HUDEP-2 (cell line): ENCODE results near the gene SMPDL3A.

Experiments
- DNase-seq, 76 experiments: peaks; one replicate each; lab custom pipeline; 2025; ENCODE audit not compliant: unreplicated experiment in 76 of 76; lab: John Stamatoyannopoulos, UW

SMPDL3A gene

GRCh38 chr6:122772724-122773415, 16.2 kb upstream of the SMPDL3A start:
- no peak for DNase-seq

- no peak for DNase-seq
Measured at GRCh38 chr6:122775975-122776374, 13.1 kb upstream of the SMPDL3A start.

DNA sequence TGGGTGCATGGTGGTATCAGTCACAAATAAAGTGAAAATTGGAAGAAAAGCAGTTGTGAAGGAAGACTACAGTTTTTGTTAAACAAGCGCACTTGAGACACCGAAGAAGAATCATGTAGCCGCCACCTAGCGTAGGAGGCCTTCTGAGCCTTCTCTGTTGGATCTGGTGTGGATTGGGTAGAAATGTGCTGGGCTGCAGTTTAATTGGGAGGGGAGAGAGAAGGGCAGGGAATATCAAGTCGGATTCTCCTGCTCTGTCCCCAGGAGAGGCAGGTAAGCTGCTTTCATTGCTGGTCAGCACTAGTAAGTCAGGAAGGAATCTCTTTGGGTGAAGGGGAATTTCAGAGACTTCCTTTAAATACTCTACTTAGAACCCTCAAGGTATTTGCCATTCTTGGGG, 10.8 kb upstream of the SMPDL3A start:
- no peak for DNase-seq

- DNase-seq, result no peak
Measured at GRCh38 chr6:122778985-122779661, 9.9 kb upstream of the SMPDL3A start.

DNA sequence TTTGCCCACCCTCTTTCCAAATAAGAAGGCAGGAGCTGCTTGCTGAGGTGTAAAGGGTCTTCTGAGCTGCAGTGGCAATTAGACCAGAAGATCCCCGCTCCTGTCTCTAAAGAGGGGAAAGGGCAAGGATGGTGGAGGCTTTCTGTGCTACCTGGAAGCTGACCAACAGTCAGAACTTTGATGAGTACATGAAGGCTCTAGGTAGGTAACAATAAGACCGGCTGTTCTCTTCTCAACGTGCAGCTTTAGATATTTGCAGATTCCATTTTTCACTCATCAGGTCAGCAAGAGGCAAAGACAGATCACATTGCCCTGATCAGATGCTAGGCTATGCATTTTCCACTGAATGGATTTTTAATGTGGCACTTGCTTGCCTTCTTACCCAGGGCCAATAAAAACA, 9.4 kb upstream of the SMPDL3A start, which contains the start of gene FABP7:
Gene FABP7 (plus strand): TSS at position 50 of the 400 bp plus-strand sequence. CDS start 79 bp downstream, at position 129.
- DNase-seq, result no peak

DNA sequence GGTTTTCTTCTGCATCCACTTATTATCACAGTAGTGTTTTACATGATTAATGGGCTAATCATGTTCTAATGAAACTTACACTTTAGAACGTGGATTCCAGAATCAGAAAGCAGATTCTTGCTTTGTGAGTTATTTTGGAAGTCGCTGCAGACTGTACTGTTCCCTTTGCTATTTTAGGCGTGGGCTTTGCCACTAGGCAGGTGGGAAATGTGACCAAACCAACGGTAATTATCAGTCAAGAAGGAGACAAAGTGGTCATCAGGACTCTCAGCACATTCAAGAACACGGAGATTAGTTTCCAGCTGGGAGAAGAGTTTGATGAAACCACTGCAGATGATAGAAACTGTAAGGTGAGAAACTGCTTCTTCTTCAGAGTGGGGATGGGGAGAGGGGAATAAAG, 8.9 kb upstream of the SMPDL3A start:
- DNase-seq, result no peak

- DNase-seq, result no peak
Measured at GRCh38 chr6:122781716-122782115, 7.3 kb upstream of the SMPDL3A start.

GRCh38 chr6:122783401-122783800, 5.7 kb upstream of the SMPDL3A start:
- DNase-seq, result no peak

- no peak for DNase-seq
Measured at GRCh38 chr6:122785891-122786290, 3.2 kb upstream of the SMPDL3A start.

DNA sequence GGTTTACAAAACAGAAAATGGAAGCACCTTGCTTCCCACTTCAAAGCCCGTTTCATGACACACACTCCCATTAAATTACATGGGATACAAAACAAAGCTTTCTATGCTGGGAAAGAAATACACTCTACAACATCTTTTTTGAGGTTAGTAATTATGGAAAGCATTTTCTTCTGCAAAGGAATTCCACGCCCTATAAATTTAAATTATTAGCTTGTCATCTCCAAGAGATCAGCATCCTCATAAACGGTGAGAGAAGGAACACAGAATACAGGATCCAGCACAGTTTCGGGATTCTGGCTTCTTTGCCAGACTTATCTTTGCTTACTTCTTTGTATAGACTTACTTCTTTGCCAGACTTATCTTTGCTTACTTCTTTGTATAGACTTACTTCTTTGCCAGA, 1.3 kb upstream of the SMPDL3A start:
- DNase-seq, result no peak

GRCh38 chr6:122788208-122788607, 850 bp upstream of the SMPDL3A start:
- no peak for DNase-seq

- DNase-seq, result no peak
Measured at GRCh38 chr6:122788663-122789181, 336 bp upstream of the SMPDL3A start.

DNA sequence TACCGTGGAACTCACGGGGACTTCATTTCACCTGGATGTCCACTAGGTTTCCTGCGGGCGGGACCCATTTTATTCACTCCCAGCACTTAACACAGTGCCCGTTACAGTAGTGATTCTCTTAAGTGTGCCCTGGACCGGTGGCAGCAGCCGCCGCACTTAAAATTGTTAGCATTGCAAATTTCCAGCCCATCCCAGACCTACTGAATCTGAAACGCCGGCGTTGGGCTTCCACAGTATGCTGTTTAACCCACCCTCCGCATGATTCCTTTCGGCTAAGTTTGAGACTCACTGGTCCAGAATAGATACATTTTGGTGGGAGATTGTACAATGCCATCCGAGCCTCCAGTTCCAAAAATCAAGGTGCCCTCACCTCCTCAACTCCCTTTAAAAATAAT, 967 bp downstream of the SMPDL3A start:
- no peak for DNase-seq

DNA sequence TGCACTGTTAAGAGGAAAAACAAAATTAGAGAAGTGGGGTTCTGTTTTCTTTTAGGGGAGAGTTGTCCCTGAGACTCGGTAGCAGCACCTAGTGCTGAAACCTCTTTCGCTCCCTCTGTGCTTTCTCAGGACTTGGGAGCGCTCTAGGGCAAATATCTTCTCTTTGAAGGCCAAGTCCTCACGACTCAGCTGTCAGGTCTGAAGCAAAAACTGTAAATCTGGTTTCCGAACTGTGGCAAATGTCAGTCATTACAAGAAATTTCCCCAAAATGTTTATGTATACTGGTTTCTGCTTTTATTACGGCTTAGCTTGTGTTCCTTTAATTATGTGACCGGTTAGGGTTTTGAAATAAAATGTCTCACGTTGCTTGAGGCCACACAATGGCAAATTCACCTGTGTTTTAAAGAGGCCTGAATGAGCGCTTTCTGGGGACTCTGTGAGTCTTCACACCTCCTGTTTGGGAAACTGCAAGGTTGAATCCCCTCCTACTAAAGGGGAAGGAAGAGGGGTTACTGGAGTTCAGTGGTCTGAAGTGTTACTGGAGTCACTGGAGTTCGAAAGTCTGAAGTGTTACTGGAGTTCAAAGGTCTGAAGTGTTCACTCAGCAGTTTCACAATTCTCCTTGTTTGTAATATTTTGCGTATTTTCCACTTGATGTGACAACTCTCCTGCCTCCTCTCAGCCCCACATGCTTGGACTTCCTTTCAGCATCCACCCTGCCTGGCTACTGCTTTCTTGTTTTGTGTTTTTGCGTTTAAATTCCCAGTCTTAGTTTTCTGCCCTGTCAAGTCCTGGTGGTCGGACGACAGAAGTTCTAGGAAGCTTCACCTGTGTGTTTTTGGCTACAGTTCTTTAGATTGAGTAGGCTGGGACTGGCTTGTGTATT, 1.6 kb downstream of the SMPDL3A start:
- DNase-seq, result no peak

DNA sequence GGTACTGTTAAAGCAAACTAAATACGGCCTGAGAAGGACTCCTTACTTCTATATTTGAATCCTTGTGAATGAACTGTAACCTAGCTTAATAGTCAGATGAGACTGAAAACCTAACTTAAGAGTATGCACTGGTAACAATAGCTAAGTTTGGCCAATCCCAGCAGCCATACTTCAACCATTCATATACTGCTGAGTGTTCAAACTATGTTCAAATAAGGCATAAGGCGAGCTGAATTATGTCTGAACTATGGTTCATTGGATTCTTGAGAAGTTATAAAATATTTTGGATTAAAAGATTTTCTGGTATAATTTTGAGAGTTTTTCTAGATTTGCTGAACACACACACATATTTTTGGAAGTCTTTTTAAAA, 2.2 kb downstream of the SMPDL3A start:
- no peak for DNase-seq

- DNase-seq, result no peak
Measured at GRCh38 chr6:122792766-122793165, 3.7 kb downstream of the SMPDL3A start.

GRCh38 chr6:122797537-122797936, 8.5 kb downstream of the SMPDL3A start:
- DNase-seq, result no peak

DNA sequence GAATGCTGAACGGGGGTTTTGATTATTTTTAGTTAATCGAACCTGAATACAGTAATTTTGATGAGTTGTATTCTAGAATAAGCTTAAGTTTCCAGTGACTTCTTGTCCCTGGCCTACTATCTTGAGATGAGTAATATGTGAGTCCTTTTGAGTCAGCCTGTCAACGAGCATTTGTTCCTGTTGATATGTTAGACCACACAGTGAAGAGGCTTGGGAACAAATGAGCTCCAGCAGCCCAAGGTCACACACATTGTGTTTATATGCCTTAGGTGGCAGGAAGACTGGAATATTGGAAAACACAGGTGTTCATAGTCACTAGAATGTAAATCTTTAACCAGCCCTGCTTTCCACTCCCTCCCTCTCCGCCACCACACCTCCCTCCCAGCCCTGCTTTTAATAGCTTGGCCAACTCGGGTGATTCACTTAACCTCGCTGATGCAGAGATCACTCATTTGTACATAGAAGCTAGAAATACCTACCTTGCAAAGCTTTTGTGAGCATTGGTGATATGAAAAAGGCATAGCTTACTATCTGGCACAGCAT, 9.1 kb downstream of the SMPDL3A start:
- DNase-seq, result no peak

DNA sequence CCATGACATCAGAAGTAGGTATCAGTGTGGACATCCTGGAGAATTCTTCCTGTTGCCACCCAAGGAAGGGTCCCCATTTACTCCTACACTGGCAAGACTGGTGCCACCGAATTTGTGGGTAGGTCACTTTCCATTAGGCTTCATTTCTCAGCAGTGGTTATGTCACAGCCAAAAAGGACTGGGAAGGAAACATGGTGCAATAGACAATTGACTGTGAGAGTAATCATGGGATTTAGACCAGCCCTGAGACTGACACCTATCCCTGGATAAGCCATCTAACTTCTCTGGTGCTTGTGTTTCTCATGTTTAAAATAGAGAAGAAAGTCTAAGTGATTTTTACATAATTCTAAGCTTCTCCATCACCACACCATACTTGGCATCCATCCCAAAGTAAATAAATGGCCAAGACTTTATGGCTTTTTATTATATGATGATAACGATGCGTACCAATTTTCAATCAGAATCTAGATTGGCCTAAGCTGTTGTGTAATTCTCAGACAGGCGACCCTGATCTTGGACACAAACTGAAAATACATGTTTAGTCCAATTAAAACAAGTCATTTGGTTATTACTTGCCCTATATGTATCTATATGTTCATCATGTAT, 10.2 kb downstream of the SMPDL3A start:
- no peak for DNase-seq

DNA sequence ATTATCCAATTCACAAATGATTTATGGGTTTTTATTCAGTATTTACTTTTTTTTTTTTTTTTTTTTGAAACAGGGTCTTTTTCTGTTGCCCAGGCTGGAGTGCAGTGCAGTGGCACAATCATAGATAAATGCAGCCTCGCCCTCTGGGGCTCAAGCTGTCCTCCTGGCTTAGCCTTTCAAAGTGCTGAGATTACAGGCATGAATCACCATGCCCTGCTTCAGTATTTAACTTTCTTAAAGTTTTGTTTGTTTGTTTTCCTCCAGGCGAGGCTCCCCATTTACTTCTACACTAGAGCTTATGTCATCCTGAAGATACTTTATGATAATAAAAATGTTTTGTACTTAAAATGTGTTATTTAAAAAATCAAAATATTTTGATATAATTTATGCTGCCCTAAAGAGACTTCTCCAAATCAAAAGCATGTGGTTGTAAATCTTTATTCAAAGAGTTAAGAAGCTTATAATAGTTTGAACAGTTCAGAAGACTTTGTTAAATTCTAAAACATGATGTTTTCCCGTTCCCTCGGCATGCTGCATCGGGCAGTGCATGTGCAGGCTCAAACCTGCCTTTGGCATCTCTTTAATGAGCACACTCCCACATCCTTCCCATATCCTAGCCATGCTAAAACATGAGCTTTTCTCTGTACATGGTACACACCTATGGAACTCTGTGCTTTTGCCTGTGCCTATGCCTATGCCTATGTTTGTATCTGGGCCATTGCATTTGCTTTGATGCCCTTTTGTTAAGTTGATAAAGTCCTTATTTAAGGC, 11.0 kb downstream of the SMPDL3A start:
- DNase-seq, result no peak
